K562 (cell line): ENCODE measurements around the gene C9. TPM values are rescaled to one million over a fixed set of nuclear protein-coding genes. Genes with fewer than 3 reads are reported as not detected.
A peak's percentile ranks its signal among the peaks of the same experiment; 100 is the strongest.

Source experiments
- ARID1B ChIP-seq: fragments of 450-650 bp; IDR thresholded peaks from 2 replicates; pipeline ENCODE4 v1.6.1; 2016; ENCODE audit warnings: antibody characterized with exemption, mild to moderate bottlenecking, inconsistent platforms
- BCLAF1 ChIP-seq, 2 experiments: fragments of 450-650 bp in 1 of 2; IDR thresholded peaks; 2 replicates each; pipeline ENCODE4 v1.6.1; 2011 to 2017; ENCODE audit warnings: low read depth in 2 of 2, antibody characterized with exemption in 1 of 2, borderline replicate concordance in 1 of 2, low read length in 1 of 2, mild to moderate bottlenecking in 1 of 2, mixed read lengths in 1 of 2; ENCODE audit not compliant: control insufficient read depth in 1 of 2
- CBFA2T3 ChIP-seq: fragments of 450-650 bp; IDR thresholded peaks from 2 replicates; pipeline ENCODE4 v1.6.1; 2017
- HMBOX1 ChIP-seq: sonication (generic); IDR thresholded peaks from 2 replicates; pipeline ENCODE4 v1.6.1; 2016
- ID3 ChIP-seq, 2 experiments: fragments of 250-450 bp in 1 of 2; fragments of 450-650 bp in 1 of 2; sonication (Bioruptor Pico) in 1 of 2; IDR thresholded peaks; 2 replicates each; pipeline versions ENCODE4 v1.6.1 to v1.8.0; 2016 to 2021; ENCODE audit warnings: mild to moderate bottlenecking in 2 of 2, moderate library complexity in 2 of 2, missing compliant biosample characterization in 1 of 2, missing genetic modification characterization in 1 of 2
- KAT7 ChIP-seq: sonication (generic); formaldehyde crosslinking; IDR thresholded peaks from 2 replicates; pipeline ENCODE4 v1.8.0; 2022; ENCODE audit warnings: missing genetic modification reagents, mild to moderate bottlenecking, borderline replicate concordance
- KDM5B ChIP-seq: fragments of 200-600 bp; sonication (generic); IDR thresholded peaks from 2 replicates; pipeline ENCODE4 v1.6.1; 2012; ENCODE audit warnings: low read depth, mild to moderate bottlenecking, moderate library complexity, low read length, control low read depth, inconsistent platforms; ENCODE audit not compliant: insufficient replicate concordance
- RBM22 ChIP-seq: fragments of 200-400 bp; formaldehyde crosslinking; IDR thresholded peaks from 2 replicates; pipeline ENCODE4 v1.6.1; 2018; ENCODE audit warnings: low read length, low read depth; ENCODE audit not compliant: poor library complexity, severe bottlenecking
- SMAD1 ChIP-seq: fragments of 150-350 bp; IDR thresholded peaks from 2 replicates; pipeline ENCODE4 v1.6.1; 2014; ENCODE audit warnings: low read length, low read depth; ENCODE audit not compliant: partially characterized antibody
- SRSF3 ChIP-seq: fragments of 200-400 bp; formaldehyde crosslinking; IDR thresholded peaks from 2 replicates; pipeline ENCODE4 v1.6.1; 2016; ENCODE audit warnings: mild to moderate bottlenecking, low read length, moderate library complexity; ENCODE audit not compliant: insufficient read depth
- USF1 ChIP-seq: sonication (generic); formaldehyde crosslinking; IDR thresholded peaks from 2 replicates; pipeline ENCODE4 v1.9.0; 2022; ENCODE audit warnings: mild to moderate bottlenecking, missing genetic modification reagents
- ZBED1 ChIP-seq: IDR thresholded peaks from 2 replicates; pipeline ENCODE4 v1.6.1; 2014
- ZNF134 ChIP-seq: fragments of 250-450 bp; sonication (Bioruptor Pico); conservative IDR thresholded peaks from 2 replicates; pipeline ENCODE4 v1.4.0; 2020
- ZNF282 ChIP-seq: sonication (generic); formaldehyde crosslinking; IDR thresholded peaks from 2 replicates; pipeline ENCODE4 v1.8.1; 2023; ENCODE audit warnings: missing genetic modification reagents
- ZNF551 ChIP-seq: fragments of 250-450 bp; sonication (Bioruptor Pico); IDR thresholded peaks from 2 replicates; pipeline ENCODE4 v1.5.0; 2021; ENCODE audit warnings: mild to moderate bottlenecking, moderate library complexity
- ZNF586 ChIP-seq: fragments of 450-650 bp; formaldehyde crosslinking; conservative IDR thresholded peaks from 2 replicates; pipeline ENCODE4 v1.4.0; 2020; ENCODE audit warnings: mild to moderate bottlenecking, moderate library complexity
- ZNF717 ChIP-seq: fragments of 250-450 bp; sonication (Bioruptor Pico); IDR thresholded peaks from 2 replicates; pipeline ENCODE4 v1.5.0; 2021
- ZSCAN32 ChIP-seq: fragments of 450-650 bp; formaldehyde crosslinking; IDR thresholded peaks from 2 replicates; pipeline ENCODE4 v1.4.0; 2020; ENCODE audit warnings: mild to moderate bottlenecking, moderate library complexity
- polyA plus RNA-seq, 8 experiments: library from polyadenylated mRNA; depleted of rRNA in 4 of 8; stranded (reverse) in 5 of 8; unstranded in 3 of 8; fragments of >200 nt; fragmentation: Nextera tagmentation in 2 of 8; fragmentation: Illumina TruSeq in 1 of 8; extraction: Ambion mirVana in 2 of 8; extraction: Trizol in 1 of 8; gene quantifications; 2 replicates each; pipeline versions ENCODE4 v1.2.1 to v1.2.3, GENCODE V29; 2011 to 2014; ENCODE audit warnings: inconsistent platforms in 1 of 8, missing spikeins in 1 of 8
- total RNA-seq, 7 experiments: library from RNA; depleted of rRNA in 6 of 7; stranded (reverse); fragments of >200 nt in 6 of 7; fragmentation: Illumina TruSeq in 2 of 7; extraction: Trizol in 2 of 7; gene quantifications; 2 replicates each; pipeline versions ENCODE4 v1.2.1 to v1.2.3, GENCODE V29; 2011 to 2021; ENCODE audit warnings: low replicate concordance in 1 of 7

Gene C9
- total and polyA plus RNA-seq, 9 of the 15 experiments (the other 6 are each of a cell fraction or from before 2014, with no cell fraction given), result 0.08 to 0.38 TPM; not detected in 7

- TF ChIP-seq ZNF717, result no peak
- no peak for TF ChIP-seq BCLAF1 (IDR thresholded peaks at IDR 0.05; ENCODE audit: borderline replicate concordance in 1 of 2, control insufficient read depth in 1 of 2, low read depth in 2 of 2, low read length in 1 of 2)
- TF ChIP-seq ID3 (CRISPR knock-in tag; IDR thresholded peaks at IDR 0.05), result no peak
- no peak for TF ChIP-seq ID3 (tag; IDR thresholded peaks at IDR 0.05)
- TF ChIP-seq CBFA2T3, result peak; percentile 41
- no peak for TF ChIP-seq SMAD1
- peak; percentile 80 for TF ChIP-seq HMBOX1
- TF ChIP-seq ZNF134 (CRISPR knock-in tag), result no peak
- no peak for TF ChIP-seq ZNF586
- no peak for TF ChIP-seq KAT7
- no peak for TF ChIP-seq ZNF551 (CRISPR knock-in tag)
- no peak for TF ChIP-seq ZSCAN32 (CRISPR knock-in tag)
- no peak for TF ChIP-seq ZBED1
- no peak for TF ChIP-seq KDM5B
- TF ChIP-seq ZNF282, result no peak
- no peak for TF ChIP-seq SRSF3
- no peak for TF ChIP-seq USF1
- TF ChIP-seq RBM22, result no peak
- peak; percentile 15; the same call in 1 of the 2 replicates for TF ChIP-seq ARID1B
These were observed 7.0 kb upstream of the C9 start (continued) for GRCh38 chr5:39371367-39371635.
